GM21825 (cell line): ENCODE data around the gene GHDC.

Experiments
- ATAC-seq: cut with Tn5 transposase; IDR thresholded peaks from one replicate; pipeline ENCODE4 v1.9.1; 2021; ENCODE audit warnings: mild to moderate bottlenecking, moderate library complexity; ENCODE audit not compliant: unreplicated experiment

The GHDC gene

GRCh38 chr17:42183741-42184711 is 10.3 kb downstream of the GHDC start:
- peak; percentile 57 for ATAC-seq

GRCh38 chr17:42182927-42183734 is 11.2 kb downstream of the GHDC start:
- no peak for ATAC-seq

GRCh38 chr17:42181851-42182207 is 12.5 kb downstream of the GHDC start:
- no peak for ATAC-seq

- ATAC-seq = peak; percentile 34
These were observed 13.1 kb downstream of the GHDC start, which contains the start of gene KCNH4 for GRCh38 chr17:42180922-42181850. KCNH4 (minus strand) TSS chr17:42181142; CDS start chr17:42180945, 197 bp downstream.

GRCh38 chr17:42180411-42180921 is 13.8 kb downstream of the GHDC start:
- ATAC-seq = no peak

- no peak for ATAC-seq
These were observed 14.3 kb downstream of the GHDC start for GRCh38 chr17:42179911-42180410.

GRCh38 chr17:42179335-42179734 is 15.0 kb downstream of the GHDC start:
- ATAC-seq = no peak

- ATAC-seq = no peak
These were observed 15.5 kb downstream of the GHDC start for GRCh38 chr17:42178817-42179216.

- ATAC-seq = no peak
These were observed 16.6 kb downstream of the GHDC start for GRCh38 chr17:42177684-42178083.

GRCh38 chr17:42174126-42174783 is 20.0 kb downstream of the GHDC start:
- no peak for ATAC-seq

GRCh38 chr17:42171831-42172230 is 22.5 kb downstream of the GHDC start:
- no peak for ATAC-seq

- no peak for ATAC-seq
These were observed 24.9 kb downstream of the GHDC start for GRCh38 chr17:42169351-42169750.

GRCh38 chr17:42167807-42168206 is 26.5 kb downstream of the GHDC start:
- no peak for ATAC-seq

GRCh38 chr17:42166196-42166763 is 28.0 kb downstream of the GHDC start:
- no peak for ATAC-seq

GRCh38 chr17:42165751-42166150 is 28.5 kb downstream of the GHDC start:
- no peak for ATAC-seq

- ATAC-seq = no peak
These were observed 30.4 kb downstream of the GHDC start for GRCh38 chr17:42163696-42164407.

- no peak for ATAC-seq
These were observed 31.2 kb downstream of the GHDC start for GRCh38 chr17:42163113-42163512.

GRCh38 chr17:42160531-42160910 is 33.8 kb downstream of the GHDC start:
- no peak for ATAC-seq
